OCI-LY1 (cell line): Measurements from ENCODE around the gene PFKP.

Source experiments
- CTCF ChIP-seq: fragments of 200-600 bp; sonication (generic), shearing (Covaris generic); IDR thresholded peaks from 2 replicates; pipeline ENCODE4 v1.5.1; 2017; ENCODE audit warnings: mild to moderate bottlenecking, antibody characterized with exemption, low read length, moderate library complexity, mixed read lengths
- EZH2 ChIP-seq: fragments of 200-600 bp; sonication (generic), shearing (Covaris generic); IDR thresholded peaks from 2 replicates; pipeline ENCODE4 v1.8.0; 2017; ENCODE audit warnings: borderline replicate concordance, mixed run types, mild to moderate bottlenecking, antibody characterized with exemption, low read length, moderate library complexity, mixed read lengths

- TF ChIP-seq CTCF (no peak), EZH2 (no peak)
Measured at GRCh38 chr10:3145366-3145765, 78.0 kb downstream of the PFKP start.
